Calu3 (cell line): ENCODE data around the gene PBX3. TPM values are rescaled to one million over a fixed set of nuclear protein-coding genes. Genes with fewer than 3 reads are reported as not detected.

ENCODE experiments used
- BruUV-seq: library from RNA; stranded (reverse); fragments of 400-500 nt; replicated peaks from 2 replicates; lab custom pipeline; 2021; lab: Mats Ljungman, UMichigan
- CTCF ChIA-PET: fragments of 300-600 bp; sonication (Branson Sonifier 250); formaldehyde crosslinking; loops from one replicate; lab custom pipeline; 2022; ENCODE audit warnings: antibody characterized with exemption; lab: Charles Lee
- DNase-seq: peaks from one replicate; pipeline ENCODE4 v3.0.0; 2022
- H3K27ac Mint-ChIP-seq: one replicate; pipeline ENCODE4 v1.8.0; 2022; ENCODE audit warnings: mixed read lengths; ENCODE audit not compliant: unreplicated experiment
- H3K27me3 Mint-ChIP-seq: one replicate; pipeline ENCODE4 v1.8.0; 2022; ENCODE audit warnings: mixed read lengths; ENCODE audit not compliant: unreplicated experiment
- H3K36me3 Mint-ChIP-seq: one replicate; pipeline ENCODE4 v1.8.0; 2022; ENCODE audit warnings: mild to moderate bottlenecking, moderate library complexity, mixed read lengths; ENCODE audit not compliant: insufficient read depth, unreplicated experiment
- H3K4me1 Mint-ChIP-seq: one replicate; pipeline ENCODE4 v1.8.0; 2022; ENCODE audit warnings: mild to moderate bottlenecking, low read depth, mixed read lengths; ENCODE audit not compliant: unreplicated experiment
- H3K4me3 Mint-ChIP-seq: one replicate; pipeline ENCODE4 v1.8.0; 2022; ENCODE audit warnings: mild to moderate bottlenecking, low read depth, moderate library complexity, mixed read lengths; ENCODE audit not compliant: unreplicated experiment
- H3K9me3 Mint-ChIP-seq: one replicate; pipeline ENCODE4 v1.8.0; 2022; ENCODE audit warnings: low read depth, mixed read lengths; ENCODE audit not compliant: unreplicated experiment
- CTCF ChIP-seq: fragments of 200-600 bp; IDR thresholded peaks from one replicate; pipeline ENCODE4 v1.8.0; 2022; ENCODE audit warnings: antibody characterized with exemption; ENCODE audit not compliant: unreplicated experiment
- intact Hi-C: fragments of 100-400 bp; cut with micrococcal nuclease; formaldehyde crosslinking; loops from one replicate; pipeline ENCODE4 v1.10.0; 2022; ENCODE audit not compliant: unreplicated experiment
- total RNA-seq: library from RNA; stranded (reverse); gene quantifications from 2 replicates; pipeline ENCODE4 v1.2.3, GENCODE V29; 2022

Gene PBX3
- total RNA-seq, 1 experiment from 2014 or later, result 8.0 TPM

- TF ChIP-seq CTCF, result no peak
- H3K27me3 Mint-ChIP-seq, result no peaks in the 10 kb centered on the region
- no peak for DNase-seq
- H3K4me3 Mint-ChIP-seq, result no peak overlapping the region
- H3K27ac Mint-ChIP-seq, result no peak overlapping the region
- intact Hi-C loops, result no loop called here
- H3K4me1 Mint-ChIP-seq, result no peaks in the 10 kb centered on the region
- no peaks in the 10 kb centered on the region for H3K9me3 Mint-ChIP-seq
- H3K36me3 Mint-ChIP-seq, result no peaks in the 10 kb centered on the region
- CTCF ChIA-PET, result no interaction called here
- no TSS peak for BruUV-seq
These were observed 47.5 kb downstream of the PBX3 start for GRCh38 chr9:125794708-125795107.

GRCh38 chr9:125795970-125796596 is 48.9 kb downstream of the PBX3 start:
- CTCF ChIA-PET, result no interaction called here
- no peak for TF ChIP-seq CTCF
- DNase-seq, result no peak
- H3K4me1 Mint-ChIP-seq, result no peaks in the 10 kb centered on the region
- H3K9me3 Mint-ChIP-seq, result no peaks in the 10 kb centered on the region
- no TSS peak for BruUV-seq
- H3K27me3 Mint-ChIP-seq, result no peaks in the 10 kb centered on the region
- no peak overlapping the region for H3K4me3 Mint-ChIP-seq
- no peaks in the 10 kb centered on the region for H3K36me3 Mint-ChIP-seq
- no peak overlapping the region for H3K27ac Mint-ChIP-seq
- intact Hi-C loops, result no loop called here

- intact Hi-C loops, result no loop called here
- no peak overlapping the region for H3K27ac Mint-ChIP-seq
- BruUV-seq, result no TSS peak
- no peaks in the 10 kb centered on the region for H3K27me3 Mint-ChIP-seq
- no peak overlapping the region for H3K4me3 Mint-ChIP-seq
- H3K9me3 Mint-ChIP-seq, result no peaks in the 10 kb centered on the region
- DNase-seq, result no peak
- no peaks in the 10 kb centered on the region for H3K4me1 Mint-ChIP-seq
- CTCF ChIA-PET, result interaction anchor here (0.5 kb wide), 1 partner anchor 43 kb away, joined by 3 read pairs; no protein-coding TSS in a partner anchor
- H3K36me3 Mint-ChIP-seq, result no peaks in the 10 kb centered on the region
- TF ChIP-seq CTCF, result no peak
These were observed 50.8 kb downstream of the PBX3 start for GRCh38 chr9:125797930-125798329.

- Mint-ChIP-seq H3K36me3 (no peaks in the 10 kb centered on the region), H3K9me3 (no peaks in the 10 kb centered on the region), H3K27ac (no peak overlapping the region), H3K27me3 (no peaks in the 10 kb centered on the region), H3K4me1 (no peaks in the 10 kb centered on the region), H3K4me3 (no peak overlapping the region)
- CTCF ChIA-PET, result no interaction called here
- no peak for TF ChIP-seq CTCF
- no peak for DNase-seq
- intact Hi-C loops, result no loop called here
- BruUV-seq, result no TSS peak
These were observed 56.4 kb downstream of the PBX3 start for GRCh38 chr9:125803526-125803925.
